ENCODE measurements around the gene MAP2K3.

Gene MAP2K3

GRCh38 chr17:21282850-21283249 is 1.7 kb upstream of the MAP2K3 start:
- DNase-seq (ENCODE audit: low spot score): no peak

- DNase-seq (ENCODE audit: low spot score): no peak
Measured at GRCh38 chr17:21283482-21284318, 811 bp upstream of the MAP2K3 start.

GRCh38 chr17:21285164-21286065 is 904 bp downstream of the MAP2K3 start:
- DNase-seq (ENCODE audit: low spot score): no peak

DNA sequence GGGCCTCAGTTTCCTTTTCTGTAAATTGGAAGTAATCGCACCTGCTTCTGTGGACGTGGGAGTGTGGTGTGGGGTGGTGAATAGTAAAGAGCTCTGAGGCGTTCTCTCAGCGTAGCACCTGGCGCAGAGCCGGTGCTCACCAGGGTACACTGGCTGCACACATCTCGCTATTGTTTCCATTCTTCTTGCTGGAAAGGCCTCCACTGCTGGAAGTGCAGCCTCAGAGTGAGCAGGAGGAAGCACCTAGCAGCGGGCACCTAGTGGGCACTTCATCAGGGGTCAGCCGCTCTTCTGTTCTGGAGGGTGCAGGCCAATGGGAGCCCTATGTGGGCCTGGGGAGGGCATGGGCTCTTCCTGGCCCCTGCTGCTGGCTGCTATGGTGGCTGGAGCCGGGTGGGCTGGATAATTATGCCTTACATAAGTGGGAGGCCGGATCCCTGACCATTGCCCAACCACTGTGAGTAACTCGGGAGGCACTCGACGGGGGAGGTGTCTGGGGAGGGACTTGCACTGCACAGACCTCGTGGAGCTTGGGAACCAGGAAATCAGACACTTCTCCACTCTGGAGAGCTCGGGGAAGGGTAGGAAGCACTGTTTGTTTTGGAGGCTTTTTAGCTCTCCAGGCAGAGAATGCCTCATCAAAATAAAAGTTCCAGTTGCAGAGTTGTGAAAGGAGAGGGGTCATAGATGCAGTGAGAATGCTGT is 1.7 kb downstream of the MAP2K3 start:
- no peak for DNase-seq (ENCODE audit: low spot score)

DNA sequence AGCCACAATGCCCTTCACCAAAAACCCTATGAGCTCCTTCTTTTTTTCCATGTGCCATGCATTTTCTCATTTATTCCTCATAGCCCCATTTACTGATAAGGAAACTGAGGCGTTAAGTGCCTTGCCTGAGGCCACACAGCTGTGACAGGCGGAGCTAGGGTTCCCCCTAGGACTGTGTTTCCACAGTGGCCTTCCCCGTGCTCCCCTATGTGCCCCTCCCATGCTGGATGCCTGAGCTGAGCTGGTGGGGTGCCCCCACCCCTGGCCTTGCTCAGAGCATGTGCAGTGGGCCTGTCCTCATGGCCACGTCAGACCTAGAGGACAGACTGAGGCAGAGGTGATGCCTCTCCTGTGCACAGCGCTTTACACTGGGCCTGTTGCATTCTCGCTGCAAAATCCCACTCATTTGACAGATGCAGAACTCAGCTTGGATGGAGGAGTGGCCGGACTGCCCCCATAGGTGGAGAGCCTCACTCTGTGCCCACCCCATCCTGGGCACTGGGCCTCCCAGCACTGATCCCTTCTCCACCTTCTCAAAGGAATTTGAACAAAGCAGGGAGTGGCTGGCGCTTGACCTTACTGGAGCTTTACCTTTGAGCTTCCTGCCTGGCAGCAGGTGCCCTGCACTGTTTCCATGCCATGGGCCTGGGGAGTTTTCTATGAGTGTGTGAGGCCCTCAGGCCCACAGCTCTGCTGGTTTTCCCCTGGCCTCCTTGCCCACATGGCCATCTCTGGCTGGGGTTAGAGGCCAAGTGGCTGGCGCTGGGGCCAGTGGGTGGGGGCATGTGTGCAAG is 2.6 kb downstream of the MAP2K3 start:
- no peak for DNase-seq (ENCODE audit: low spot score)

- peak; percentile 87 for DNase-seq (ENCODE audit: low spot score)
Measured at GRCh38 chr17:21287703-21288449, 3.4 kb downstream of the MAP2K3 start.

- no peak for DNase-seq (ENCODE audit: low spot score)
Measured at GRCh38 chr17:21288571-21289017, 4.1 kb downstream of the MAP2K3 start.

- no peak for DNase-seq (ENCODE audit: low spot score)
Measured at GRCh38 chr17:21289175-21289901, 4.8 kb downstream of the MAP2K3 start.

DNA sequence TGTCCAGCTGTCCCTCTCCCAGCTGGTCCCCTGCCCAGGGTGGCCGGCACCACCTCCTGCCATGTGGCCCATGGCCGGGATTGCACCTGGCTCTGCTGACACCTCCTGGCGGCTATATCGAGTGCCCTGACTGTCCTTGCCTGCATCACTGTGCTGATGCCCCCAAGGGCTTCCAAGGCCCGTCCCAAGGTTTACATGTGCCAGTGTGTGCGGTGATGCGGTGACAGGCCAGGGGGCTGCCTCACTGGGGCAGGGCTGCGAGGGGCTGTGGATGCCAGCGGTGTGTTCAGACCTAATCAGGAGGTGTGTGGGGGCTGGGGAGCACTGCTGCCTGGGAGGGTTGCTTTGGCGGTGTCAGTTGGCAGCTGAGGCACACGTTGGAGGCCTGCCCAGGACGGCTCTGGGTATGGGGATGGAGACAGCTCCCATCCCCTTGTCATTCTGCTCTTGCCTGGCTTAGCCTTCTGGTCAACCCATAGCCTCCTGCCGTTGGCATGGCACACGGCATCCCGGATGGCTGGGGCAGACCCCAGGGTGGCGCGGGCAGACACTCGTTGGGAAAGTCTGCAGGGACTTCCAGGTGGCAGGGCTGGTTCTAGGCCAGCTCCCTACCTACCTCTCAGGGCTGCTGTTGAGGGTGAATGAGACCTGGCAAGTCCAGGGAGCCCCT is 5.5 kb downstream of the MAP2K3 start:
- DNase-seq (ENCODE audit: low spot score): no peak

DNA sequence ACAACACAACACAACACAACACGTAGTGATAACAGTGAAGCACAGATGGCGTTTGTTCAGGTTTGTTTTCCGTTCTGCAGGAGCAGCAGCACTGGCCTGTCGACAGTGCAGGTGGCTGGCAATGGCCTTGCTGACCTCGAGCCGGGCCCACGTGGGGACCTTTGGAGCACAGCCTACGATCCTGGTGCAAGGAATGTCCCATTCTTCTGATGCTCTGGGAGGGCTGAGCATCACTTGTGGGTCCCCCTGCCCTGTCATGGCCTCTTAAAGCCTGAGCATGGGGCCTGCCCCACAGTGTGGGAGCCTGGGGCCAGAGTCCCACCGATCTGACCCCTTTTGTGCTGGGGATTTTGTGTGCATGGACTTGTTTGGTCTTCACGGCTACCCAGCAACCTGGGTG is 6.8 kb downstream of the MAP2K3 start:
- DNase-seq (ENCODE audit: low spot score): no peak

- DNase-seq (ENCODE audit: low spot score): no peak
Measured at GRCh38 chr17:21291862-21292261, 7.4 kb downstream of the MAP2K3 start.

- no peak for DNase-seq (ENCODE audit: low spot score)
Measured at GRCh38 chr17:21292867-21293830, 8.6 kb downstream of the MAP2K3 start.

DNA sequence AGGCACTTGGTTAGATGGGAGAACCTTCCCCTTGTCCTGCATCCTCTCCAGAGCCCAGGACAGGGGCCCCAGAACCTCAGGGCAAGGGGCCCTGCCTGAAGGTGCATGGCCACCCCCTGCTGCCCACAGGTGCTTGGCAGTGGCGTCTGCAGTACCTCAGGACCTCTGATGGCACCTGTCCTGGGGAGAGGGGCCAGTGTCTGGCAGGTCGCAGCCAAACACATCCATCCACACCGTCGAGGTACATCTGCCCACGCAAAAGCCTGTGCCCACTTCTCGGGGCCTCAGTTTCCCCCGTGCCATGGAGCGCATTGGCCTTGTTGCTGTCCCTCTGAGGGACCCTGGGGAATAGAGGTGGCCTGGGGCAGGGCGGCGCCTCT is 9.3 kb downstream of the MAP2K3 start:
- no peak for DNase-seq (ENCODE audit: low spot score)

- DNase-seq (ENCODE audit: low spot score): no peak
Measured at GRCh38 chr17:21294321-21295035, 10.0 kb downstream of the MAP2K3 start.

DNA sequence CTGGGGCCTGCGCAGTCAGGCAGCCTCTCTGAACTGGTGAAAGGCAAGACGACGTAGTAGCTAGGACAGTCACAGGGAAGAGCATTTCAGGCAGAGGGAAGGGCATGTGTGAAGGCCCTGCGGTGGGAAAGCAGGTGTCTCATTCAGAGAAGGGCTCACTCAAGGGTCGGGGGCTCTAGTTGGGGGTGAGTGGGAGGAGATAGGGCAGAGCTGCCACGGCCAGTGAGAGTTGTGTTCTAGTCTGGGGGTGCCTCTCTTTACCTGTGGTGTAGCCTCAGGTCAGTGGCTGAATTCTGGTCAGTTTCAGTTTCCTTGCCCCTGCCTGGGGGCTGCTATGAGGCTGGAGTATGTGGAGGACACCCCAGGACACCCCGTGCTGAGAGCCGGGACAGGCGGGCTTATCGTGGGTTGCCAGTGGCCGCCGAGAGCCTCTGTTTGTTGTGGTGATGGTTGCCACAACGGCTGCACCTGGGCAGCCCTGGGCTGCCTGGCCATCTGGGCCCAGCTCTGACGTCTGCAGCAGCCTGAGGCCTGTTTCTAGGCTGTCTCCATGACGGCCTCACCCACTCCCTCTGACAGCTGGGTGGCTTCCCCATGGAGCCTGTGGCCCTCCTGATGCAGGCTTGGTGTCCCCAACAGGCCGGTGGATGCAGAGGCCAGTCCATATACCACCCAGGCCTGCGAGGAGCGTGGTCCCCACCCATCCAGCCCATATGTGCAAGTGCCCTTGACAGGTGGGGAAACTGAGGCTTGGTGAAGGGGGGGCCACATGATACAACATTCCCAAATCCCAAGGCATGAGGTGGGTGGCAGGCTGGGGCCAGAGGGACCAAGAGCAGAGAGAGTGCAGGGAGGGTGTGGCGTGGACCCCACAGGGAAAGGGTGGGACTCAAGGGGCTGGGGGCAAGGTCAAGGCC is 10.8 kb downstream of the MAP2K3 start:
- no peak for DNase-seq (ENCODE audit: low spot score)

All from left forelimb (tissue), 1 donor.